Keratinocyte (primary cell): ENCODE measurements around the gene EHBP1.

Source experiments
- EZH2 ChIP-seq: IDR thresholded peaks from one replicate; pipeline ENCODE4 v1.6.1; 2012; ENCODE audit warnings: inconsistent platforms, mild to moderate bottlenecking, low read length, moderate library complexity
- TF ChIP-seq, protein P1 (sequence below), 3 experiments: IDR thresholded peaks in 1 of 3; conservative IDR thresholded peaks in 1 of 3; optimal IDR thresholded peaks in 1 of 3; 2 replicates in 2 of 3; 3 replicates in 1 of 3; pipeline versions ENCODE3 to v1.5.1; 2011; ENCODE audit warnings: low read length in 3 of 3, mild to moderate bottlenecking in 3 of 3, moderate library complexity in 2 of 3, control low read depth in 1 of 3, inconsistent platforms in 1 of 3; ENCODE audit not compliant: insufficient read depth in 2 of 3; ENCODE audit errors: extremely low read depth in 1 of 3

DNA sequence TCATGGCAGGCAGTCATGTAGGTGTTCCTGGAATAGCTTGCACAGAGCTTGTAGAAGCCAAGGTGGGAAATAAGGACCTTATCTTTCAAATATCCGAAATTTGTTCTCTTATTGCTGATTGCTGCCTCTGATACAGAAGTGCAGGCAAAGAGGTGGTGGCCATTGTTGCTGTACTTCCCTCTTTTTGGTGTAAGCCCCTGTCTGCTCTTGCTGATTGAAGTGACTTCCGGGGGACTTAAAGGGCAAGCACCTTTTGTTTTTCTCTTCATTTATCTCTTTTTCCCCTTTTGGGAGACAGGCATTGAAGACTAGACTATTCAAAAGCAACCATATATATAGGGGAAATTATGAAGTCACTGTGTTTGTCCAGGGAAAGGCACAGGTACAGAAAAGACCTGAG is 213.5 kb downstream of the EHBP1 start:
- TF ChIP-seq, protein P1, sequence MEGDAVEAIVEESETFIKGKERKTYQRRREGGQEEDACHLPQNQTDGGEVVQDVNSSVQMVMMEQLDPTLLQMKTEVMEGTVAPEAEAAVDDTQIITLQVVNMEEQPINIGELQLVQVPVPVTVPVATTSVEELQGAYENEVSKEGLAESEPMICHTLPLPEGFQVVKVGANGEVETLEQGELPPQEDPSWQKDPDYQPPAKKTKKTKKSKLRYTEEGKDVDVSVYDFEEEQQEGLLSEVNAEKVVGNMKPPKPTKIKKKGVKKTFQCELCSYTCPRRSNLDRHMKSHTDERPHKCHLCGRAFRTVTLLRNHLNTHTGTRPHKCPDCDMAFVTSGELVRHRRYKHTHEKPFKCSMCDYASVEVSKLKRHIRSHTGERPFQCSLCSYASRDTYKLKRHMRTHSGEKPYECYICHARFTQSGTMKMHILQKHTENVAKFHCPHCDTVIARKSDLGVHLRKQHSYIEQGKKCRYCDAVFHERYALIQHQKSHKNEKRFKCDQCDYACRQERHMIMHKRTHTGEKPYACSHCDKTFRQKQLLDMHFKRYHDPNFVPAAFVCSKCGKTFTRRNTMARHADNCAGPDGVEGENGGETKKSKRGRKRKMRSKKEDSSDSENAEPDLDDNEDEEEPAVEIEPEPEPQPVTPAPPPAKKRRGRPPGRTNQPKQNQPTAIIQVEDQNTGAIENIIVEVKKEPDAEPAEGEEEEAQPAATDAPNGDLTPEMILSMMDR (optimal IDR thresholded peaks at IDR 0.05 in 1 of 3, IDR thresholded peaks at IDR 0.05 in 1 of 3, conservative IDR thresholded peaks at IDR 0.05 in 1 of 3; ENCODE audit: extremely low read depth in 1 of 3, insufficient read depth in 2 of 3, low read length in 3 of 3): no peak
- no peak for TF ChIP-seq EZH2
